PC-3 (cell line): ENCODE measurements around the gene TNFRSF19. TPM values are rescaled to one million over a fixed set of nuclear protein-coding genes. Genes with fewer than 3 reads are reported as not detected.

Experiments
- ATAC-seq: fragments of 200-7000 bp; cut with Tn5 transposase; 2 replicates; pipeline ENCODE4 v1.9.1; 2020; ENCODE audit warnings: mild to moderate bottlenecking, moderate library complexity
- BruUV-seq: library from RNA; stranded (reverse); fragments of 400-500 nt; replicated peaks from 2 replicates; lab custom pipeline; 2021; lab: Mats Ljungman, UMichigan
- CTCF ChIA-PET: fragments of 300-600 bp; sonication (Branson Sonifier 250); formaldehyde crosslinking; loops from one replicate; lab custom pipeline; 2022; ENCODE audit warnings: antibody characterized with exemption; lab: Charles Lee
- POLR2A ChIA-PET: fragments of 300-600 bp; sonication (Branson Sonifier 250); formaldehyde crosslinking; loops from one replicate; lab custom pipeline; 2022; ENCODE audit warnings: antibody characterized with exemption; ENCODE audit not compliant: unreplicated experiment; lab: Charles Lee
- DNase-seq: peaks from one replicate; pipeline ENCODE4 v3.0.0-alpha.2; 2015
- H2AFZ ChIP-seq: fragments of 300-600 bp; sonication (generic); 2 replicates; pipeline ENCODE4 v1.6.0; 2016; ENCODE audit warnings: antibody characterized with exemption, low read length
- H3F3A ChIP-seq: fragments of 300-600 bp; sonication (generic); one replicate; pipeline ENCODE4 v1.6.0; 2017; ENCODE audit warnings: antibody characterized with exemption, low read length, control low read depth, mild to moderate bottlenecking; ENCODE audit not compliant: unreplicated experiment
- H3K27ac ChIP-seq: fragments of 300-600 bp; sonication (generic); 2 replicates; pipeline ENCODE4 v1.5.1; 2016; ENCODE audit warnings: mild to moderate bottlenecking, low read length
- H3K27me3 ChIP-seq: fragments of 300-600 bp; sonication (generic); 2 replicates; pipeline ENCODE4 v1.6.1; 2016; ENCODE audit warnings: low read length, mixed read lengths
- H3K36me3 ChIP-seq: fragments of 300-600 bp; sonication (generic); 2 replicates; pipeline ENCODE4 v1.6.1; 2016; ENCODE audit warnings: low read depth, mixed run types, low read length, mixed read lengths
- H3K4me1 ChIP-seq: fragments of 300-600 bp; sonication (generic); 2 replicates; pipeline ENCODE4 v1.5.1; 2016; ENCODE audit warnings: low read length; ENCODE audit not compliant: insufficient read depth
- H3K4me2 ChIP-seq: fragments of 300-600 bp; sonication (generic); 2 replicates; pipeline ENCODE4 v1.6.0; 2016; ENCODE audit warnings: low read length
- H3K4me3 ChIP-seq: fragments of 300-600 bp; sonication (generic); 2 replicates; pipeline ENCODE4 v1.5.1; 2016; ENCODE audit warnings: mild to moderate bottlenecking, low read length, mixed read lengths
- H3K79me2 ChIP-seq: fragments of 300-600 bp; sonication (generic); 2 replicates; pipeline ENCODE4 v1.6.1; 2017; ENCODE audit warnings: low read length, mixed read lengths
- H3K9ac ChIP-seq: fragments of 300-600 bp; sonication (generic); 2 replicates; pipeline ENCODE4 v1.6.0; 2016; ENCODE audit warnings: mild to moderate bottlenecking, low read length
- H3K9me2 ChIP-seq: fragments of 300-600 bp; sonication (generic); replicated peaks from 2 replicates; pipeline ENCODE4 v1.6.1; 2016; ENCODE audit warnings: mixed run types, low read length, mixed read lengths
- H3K9me3 ChIP-seq: fragments of 300-600 bp; sonication (generic); 2 replicates; pipeline ENCODE4 v1.6.1; 2016; ENCODE audit warnings: low read length, mixed read lengths
- H4K20me1 ChIP-seq: fragments of 300-600 bp; sonication (generic); 2 replicates; pipeline ENCODE4 v1.6.1; 2016; ENCODE audit warnings: low read length, mixed read lengths
- CTCF ChIP-seq: fragments of 300-600 bp; sonication (generic); conservative IDR thresholded peaks from 2 replicates; pipeline ENCODE4 v1.5.1; 2017; ENCODE audit warnings: antibody characterized with exemption, low read depth, mild to moderate bottlenecking, low read length
- EZH2 ChIP-seq: fragments of 300-600 bp; sonication (generic); IDR thresholded peaks from one replicate; pipeline ENCODE4 v1.6.1; 2017; ENCODE audit warnings: antibody characterized with exemption, mild to moderate bottlenecking, low read length; ENCODE audit not compliant: unreplicated experiment
- EZH2phosphoT487 ChIP-seq: fragments of 300-600 bp; sonication (generic); IDR thresholded peaks from 2 replicates; pipeline ENCODE4 v1.6.1; 2018; ENCODE audit warnings: mild to moderate bottlenecking, antibody characterized with exemption, low read length, borderline replicate concordance
- intact Hi-C: fragments of 100-400 bp; cut with micrococcal nuclease; formaldehyde crosslinking; loops from 2 replicates; pipeline ENCODE4 v1.9.0; 2023
- total RNA-seq: library from RNA; depleted of rRNA; stranded (reverse); fragments of >200 nt; gene quantifications from 2 replicates; pipeline ENCODE4 v1.2.3, GENCODE V29; 2014

TNFRSF19 gene
- total RNA-seq, 1 experiment from 2014 or later, result 6.1 TPM

- Histone ChIP-seq H3K4me3 (no peak overlapping the region), H3K36me3 (no peaks in the 10 kb centered on the region), H3K27me3 (no peaks in the 10 kb centered on the region), H3K4me1 (0 out of 2 replicates have a peak, but pooled peaks cover 5% of the 10 kb centered on the region), H3K9ac (no peak overlapping the region), H4K20me1 (no peaks in the 10 kb centered on the region), H3K4me2 (no peak overlapping the region), H3K79me2 (no peaks in the 10 kb centered on the region), H2AFZ (no peak overlapping the region), H3K9me3 (no peaks in the 10 kb centered on the region), H3K9me2 (no peaks in the 10 kb centered on the region), H3F3A (no peaks in the 10 kb centered on the region), H3K27ac (no peak overlapping the region)
- no peak for DNase-seq
- POLR2A ChIA-PET, result no interaction called here
- no peak for ATAC-seq
- BruUV-seq, result no TSS peak
- no peak for TF ChIP-seq EZH2phosphoT487
- no peak for TF ChIP-seq EZH2
- no peak for TF ChIP-seq CTCF
- CTCF ChIA-PET, result no interaction called here
- intact Hi-C loops, result no loop called here
Observed at GRCh38 chr13:23534090-23534489, 36.1 kb upstream of the TNFRSF19 start.

GRCh38 chr13:23541221-23541824 lies 28.9 kb upstream of the TNFRSF19 start:
- H3K27ac ChIP-seq, result 0 out of 2 replicates have a peak overlapping the region, but pooled peaks have one; percentile 2
- ChIA-PET CTCF (interaction anchor here (0.7 kb wide), 1 partner anchor 253 kb away, joined by 7 read pairs; no protein-coding TSS in a partner anchor), POLR2A (no interaction called here)
- H3K9me3 ChIP-seq, result no peaks in the 10 kb centered on the region
- no TSS peak for BruUV-seq
- ATAC-seq (peak; percentile 95), DNase-seq (peak; percentile 52)
- H3K4me2 ChIP-seq, result peak overlapping the region; percentile 21
- no peaks in the 10 kb centered on the region for H3F3A ChIP-seq
- H4K20me1 ChIP-seq, result no peaks in the 10 kb centered on the region
- H3K36me3 ChIP-seq, result no peaks in the 10 kb centered on the region
- no peak for TF ChIP-seq CTCF
- TF ChIP-seq EZH2, result no peak
- no peak for TF ChIP-seq EZH2phosphoT487
- H3K79me2 ChIP-seq, result no peaks in the 10 kb centered on the region
- intact Hi-C loops, result no loop called here
- peak overlapping the region; percentile 20; the same call in 1 of the 2 replicates for H2AFZ ChIP-seq
- H3K4me1 ChIP-seq, result peaks cover 11% of the 10 kb centered on the region
- H3K9ac ChIP-seq, result no peak overlapping the region
- H3K9me2 ChIP-seq, result no peaks in the 10 kb centered on the region
- H3K27me3 ChIP-seq, result no peaks in the 10 kb centered on the region
- no peak overlapping the region for H3K4me3 ChIP-seq

- Histone ChIP-seq H3K9me3 (no peaks in the 10 kb centered on the region), H3K9me2 (no peaks in the 10 kb centered on the region), H3K4me3 (no peak overlapping the region), H3F3A (no peaks in the 10 kb centered on the region), H3K79me2 (no peaks in the 10 kb centered on the region), H4K20me1 (no peaks in the 10 kb centered on the region), H2AFZ (no peak overlapping the region), H3K27ac (no peak overlapping the region), H3K4me1 (peaks cover 11% of the 10 kb centered on the region), H3K4me2 (no peak overlapping the region), H3K36me3 (no peaks in the 10 kb centered on the region), H3K27me3 (no peaks in the 10 kb centered on the region), H3K9ac (no peak overlapping the region)
- intact Hi-C loops, result no loop called here
- TF ChIP-seq EZH2phosphoT487 (no peak), EZH2 (no peak), CTCF (no peak)
- ChIA-PET CTCF (no interaction called here), POLR2A (no interaction called here)
- no TSS peak for BruUV-seq
- ATAC-seq, result no peak
- DNase-seq, result no peak
Observed at GRCh38 chr13:23544668-23545067, 25.5 kb upstream of the TNFRSF19 start.
